GM21529 (cell line): ENCODE results near the gene PCDH20.
"Not testable (repeated sequence)": the region's sequence is repeated elsewhere in the genome, so short reads cannot be mapped to it uniquely, and the experiment has no call there.

Source experiments
- ATAC-seq: cut with Tn5 transposase; IDR thresholded peaks from one replicate; pipeline ENCODE4 v1.9.1; 2021; ENCODE audit not compliant: unreplicated experiment

The PCDH20 gene, protein sequence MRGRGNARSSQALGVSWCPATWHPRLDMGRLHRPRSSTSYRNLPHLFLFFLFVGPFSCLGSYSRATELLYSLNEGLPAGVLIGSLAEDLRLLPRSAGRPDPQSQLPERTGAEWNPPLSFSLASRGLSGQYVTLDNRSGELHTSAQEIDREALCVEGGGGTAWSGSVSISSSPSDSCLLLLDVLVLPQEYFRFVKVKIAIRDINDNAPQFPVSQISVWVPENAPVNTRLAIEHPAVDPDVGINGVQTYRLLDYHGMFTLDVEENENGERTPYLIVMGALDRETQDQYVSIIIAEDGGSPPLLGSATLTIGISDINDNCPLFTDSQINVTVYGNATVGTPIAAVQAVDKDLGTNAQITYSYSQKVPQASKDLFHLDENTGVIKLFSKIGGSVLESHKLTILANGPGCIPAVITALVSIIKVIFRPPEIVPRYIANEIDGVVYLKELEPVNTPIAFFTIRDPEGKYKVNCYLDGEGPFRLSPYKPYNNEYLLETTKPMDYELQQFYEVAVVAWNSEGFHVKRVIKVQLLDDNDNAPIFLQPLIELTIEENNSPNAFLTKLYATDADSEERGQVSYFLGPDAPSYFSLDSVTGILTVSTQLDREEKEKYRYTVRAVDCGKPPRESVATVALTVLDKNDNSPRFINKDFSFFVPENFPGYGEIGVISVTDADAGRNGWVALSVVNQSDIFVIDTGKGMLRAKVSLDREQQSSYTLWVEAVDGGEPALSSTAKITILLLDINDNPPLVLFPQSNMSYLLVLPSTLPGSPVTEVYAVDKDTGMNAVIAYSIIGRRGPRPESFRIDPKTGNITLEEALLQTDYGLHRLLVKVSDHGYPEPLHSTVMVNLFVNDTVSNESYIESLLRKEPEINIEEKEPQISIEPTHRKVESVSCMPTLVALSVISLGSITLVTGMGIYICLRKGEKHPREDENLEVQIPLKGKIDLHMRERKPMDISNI

GRCh38 chr13:61415749-61416148, at the start of gene PCDH20:
Gene PCDH20 (minus strand): TSS chr13:61415849. CDS start chr13:61415158, 691 bp downstream.
- no peak for ATAC-seq

- ATAC-seq: no peak
Observed at GRCh38 chr13:61463024-61463423, 47.4 kb upstream of the PCDH20 start.

DNA sequence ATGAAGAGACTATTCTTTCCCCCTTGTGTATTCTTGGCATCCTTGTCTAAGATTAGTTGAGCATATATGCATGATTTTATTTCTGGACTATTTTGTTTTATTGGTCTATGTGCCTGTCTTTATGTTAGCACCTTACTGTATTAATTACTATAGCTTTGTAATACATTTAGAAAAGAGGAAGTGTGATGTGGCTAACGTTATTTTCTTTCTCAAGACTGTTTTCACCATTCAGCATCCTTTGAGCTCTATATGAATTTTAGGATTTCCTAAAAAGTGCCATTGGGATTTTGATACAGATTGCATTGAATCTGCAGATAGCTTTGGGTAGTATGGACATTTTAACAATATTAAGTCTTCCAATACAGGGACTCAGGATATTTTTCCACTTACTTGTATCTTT, 37.5 kb upstream of the PCDH20 start:
- ATAC-seq: no peak

GRCh38 chr13:61432029-61432428, 16.4 kb upstream of the PCDH20 start:
- ATAC-seq: no peak

DNA sequence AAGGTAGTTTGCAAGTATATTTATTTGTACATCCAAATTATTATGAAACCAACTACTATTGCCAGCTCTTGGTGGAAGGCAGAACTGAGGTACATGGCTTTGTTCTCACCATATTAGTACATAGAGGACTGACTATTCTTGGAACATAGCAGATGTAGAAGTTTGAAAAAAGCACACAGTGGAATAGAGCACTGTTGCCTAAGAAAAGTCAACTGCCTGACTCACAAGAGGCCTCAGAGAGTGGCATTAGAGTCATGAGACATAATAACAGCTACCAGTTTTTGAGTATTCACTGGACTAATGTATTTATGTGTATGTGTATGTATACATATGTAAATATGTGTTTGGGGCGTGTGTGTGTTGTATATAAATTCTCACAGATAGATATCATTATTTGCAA, 8.3 kb upstream of the PCDH20 start:
- ATAC-seq: no peak

- no peak for ATAC-seq
Observed at GRCh38 chr13:61417086-61417570, 1.5 kb upstream of the PCDH20 start.

- ATAC-seq: no peak
Observed at GRCh38 chr13:61415058-61415721, 459 bp downstream of the PCDH20 start.

DNA sequence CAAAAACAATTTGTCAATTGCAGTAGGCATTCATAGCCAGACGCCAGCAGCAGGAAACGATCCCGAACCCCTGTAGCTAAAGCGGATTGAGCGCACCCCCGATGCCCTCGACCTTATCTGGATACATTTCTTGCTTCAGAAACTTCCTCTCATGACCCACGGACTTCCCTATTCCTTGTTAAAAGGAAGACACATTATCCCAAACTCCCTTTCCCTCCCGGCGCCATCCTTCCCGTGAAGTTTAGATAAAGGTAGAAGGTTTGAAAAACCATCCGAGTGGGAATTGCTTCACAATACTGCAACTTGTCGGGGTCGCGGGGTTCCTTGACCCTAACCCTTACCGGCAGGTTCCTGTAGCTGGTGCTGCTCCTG, 977 bp downstream of the PCDH20 start:
- ATAC-seq: no peak

DNA sequence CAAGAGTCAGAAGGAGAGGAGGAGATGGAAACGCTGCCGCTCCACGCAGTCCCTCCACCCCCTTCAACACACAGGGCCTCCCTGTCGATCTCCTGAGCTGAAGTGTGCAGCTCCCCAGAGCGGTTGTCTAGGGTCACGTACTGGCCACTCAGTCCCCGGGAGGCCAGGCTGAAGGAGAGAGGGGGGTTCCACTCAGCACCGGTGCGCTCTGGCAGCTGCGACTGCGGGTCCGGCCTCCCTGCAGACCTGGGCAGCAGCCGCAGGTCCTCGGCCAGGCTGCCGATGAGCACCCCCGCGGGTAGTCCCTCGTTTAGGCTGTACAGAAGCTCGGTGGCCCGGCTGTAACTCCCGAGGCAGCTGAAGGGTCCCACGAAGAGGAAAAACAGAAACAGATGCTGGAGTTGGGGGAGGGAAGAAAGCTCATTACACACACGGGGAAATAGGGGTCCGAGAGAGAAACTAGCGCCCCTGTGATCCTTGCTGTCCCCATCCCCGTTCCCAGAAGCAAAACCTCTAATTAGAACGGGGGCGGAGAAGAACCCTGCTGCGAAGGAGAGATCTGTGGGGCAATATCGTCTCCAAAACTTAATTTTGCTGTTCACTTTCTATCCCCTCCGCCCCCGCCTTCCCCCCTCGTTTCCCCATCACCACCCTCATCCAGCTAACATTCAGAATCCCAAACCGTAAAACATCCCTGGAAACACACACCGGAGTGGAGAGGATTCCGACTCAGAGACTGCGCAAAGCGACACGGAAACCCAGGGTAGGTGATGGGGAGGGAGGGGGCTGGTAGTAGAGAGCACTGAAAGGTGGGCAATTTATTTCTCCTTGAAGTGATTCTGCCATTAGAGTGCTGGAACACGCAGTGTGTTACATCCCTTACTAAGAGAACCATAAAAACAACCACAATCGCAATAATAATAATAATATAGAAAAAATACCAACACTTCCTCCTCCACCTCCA, 1.8 kb downstream of the PCDH20 start:
- no peak for ATAC-seq

- ATAC-seq: no peak
Observed at GRCh38 chr13:61410669-61411297, 4.9 kb downstream of the PCDH20 start.

GRCh38 chr13:61410266-61410665, 5.4 kb downstream of the PCDH20 start:
- no peak for ATAC-seq

DNA sequence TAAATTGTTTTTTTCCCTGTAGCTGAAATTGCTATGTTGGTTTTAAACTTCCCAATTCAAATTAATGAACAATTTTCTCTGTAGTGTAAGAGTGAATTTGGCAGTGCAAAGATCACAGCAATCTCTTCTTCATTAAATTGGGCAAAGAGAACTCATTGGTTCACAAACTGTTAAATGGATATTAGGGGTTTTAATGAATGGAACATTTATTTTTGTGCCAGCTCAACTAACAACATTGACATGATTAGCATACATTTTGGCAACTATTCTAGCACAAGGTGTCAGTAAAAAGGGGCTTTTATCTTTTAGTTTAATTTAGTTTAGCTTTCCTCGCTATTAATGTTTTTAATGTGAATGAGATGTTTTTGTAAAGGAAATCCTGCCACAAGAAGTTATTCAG, 7.1 kb downstream of the PCDH20 start:
- no peak for ATAC-seq

DNA sequence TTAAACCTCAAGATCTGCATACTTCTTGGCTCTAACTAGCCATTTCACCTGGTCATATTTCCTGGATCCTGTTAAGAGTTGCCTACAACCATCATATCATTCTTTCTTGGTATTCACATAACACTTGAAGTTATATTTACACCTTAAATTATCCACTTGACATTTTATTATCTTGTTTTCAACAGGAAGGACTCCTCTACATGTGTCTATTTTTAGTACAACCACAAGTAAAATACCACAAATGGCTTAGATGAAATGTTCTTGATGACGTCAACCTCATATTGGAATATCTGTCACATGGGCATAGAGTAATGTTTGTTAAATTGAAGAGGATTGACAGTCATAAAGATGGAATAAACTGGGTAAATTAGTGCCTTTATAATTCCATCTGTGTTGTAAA, 9.4 kb downstream of the PCDH20 start:
- no peak for ATAC-seq

DNA sequence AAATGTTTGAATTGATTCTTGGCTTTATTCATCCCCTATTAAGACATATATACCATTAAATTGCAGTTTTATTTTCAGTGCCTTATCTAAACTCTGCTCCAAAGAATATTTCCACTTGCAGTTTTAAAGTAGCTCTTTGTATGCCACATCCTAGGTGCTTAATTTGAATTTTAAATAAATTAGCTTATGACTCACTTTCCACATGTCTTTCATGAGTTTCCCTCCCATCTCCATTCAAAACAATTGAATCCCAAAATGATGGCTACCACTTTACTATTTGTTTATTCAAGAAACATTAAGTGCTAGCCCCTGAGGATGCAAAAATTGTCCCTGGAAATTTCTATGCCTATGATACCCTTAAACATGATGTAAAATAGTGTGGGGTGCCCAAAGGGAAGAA, 19.5 kb downstream of the PCDH20 start:
- ATAC-seq: no peak

DNA sequence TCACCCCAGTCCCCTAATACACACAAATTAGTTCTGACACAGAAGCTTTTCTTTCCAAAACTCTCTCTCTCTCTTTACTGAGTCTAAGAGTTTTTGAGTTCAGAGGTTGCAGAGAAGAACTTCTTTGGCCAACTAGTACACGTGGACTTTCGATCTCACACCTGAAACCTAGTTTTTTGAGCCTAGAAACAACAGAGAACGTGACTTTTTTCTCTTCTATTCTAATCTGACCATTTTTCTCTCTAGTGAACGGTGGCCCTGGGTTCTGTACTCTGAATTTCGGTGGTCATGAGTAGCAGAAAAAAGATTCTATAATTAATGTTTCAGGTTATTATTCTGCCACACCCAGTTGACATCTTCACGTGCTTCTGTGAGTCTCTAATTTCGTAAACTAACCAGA, 24.2 kb downstream of the PCDH20 start:
- ATAC-seq: no peak

DNA sequence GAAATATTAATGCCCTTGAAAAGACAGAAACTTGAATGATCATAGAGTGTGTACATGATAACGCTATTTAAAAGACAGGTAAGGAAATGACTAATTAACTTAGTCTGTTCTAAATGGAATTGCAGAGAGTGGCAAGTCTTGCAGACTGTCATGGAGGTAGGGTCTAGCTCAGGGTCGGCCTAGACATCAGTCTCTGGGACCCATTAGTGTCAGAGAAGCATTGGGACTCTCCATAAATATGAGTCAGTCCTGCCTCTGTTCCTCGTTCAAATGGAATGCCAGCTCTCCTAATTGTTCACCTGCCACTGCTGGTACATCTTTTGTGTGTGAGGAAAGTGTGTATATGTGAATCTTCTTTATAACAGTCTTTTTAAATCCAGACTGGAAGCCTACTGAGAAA, 28.0 kb downstream of the PCDH20 start:
- no peak for ATAC-seq

GRCh38 chr13:61383111-61383510, 32.5 kb downstream of the PCDH20 start:
- ATAC-seq: no peak

DNA sequence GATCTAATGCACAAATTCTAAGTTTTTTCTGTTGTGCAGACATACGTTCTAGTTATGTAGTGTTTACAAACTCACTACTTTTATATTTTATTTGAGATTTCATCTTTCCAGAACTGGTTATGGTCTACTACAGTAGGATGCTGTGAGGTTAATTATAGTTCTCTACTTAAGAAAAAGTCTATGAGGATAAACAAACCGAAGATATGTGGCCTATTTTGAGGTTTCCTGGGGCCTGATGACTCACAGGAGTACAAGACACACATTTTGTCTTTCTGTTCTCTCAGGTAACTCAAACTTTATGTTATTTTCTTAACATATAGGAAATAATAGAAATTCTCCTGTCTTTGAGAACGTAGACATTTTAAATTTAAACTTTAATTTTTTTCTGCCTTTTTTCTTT, 45.1 kb downstream of the PCDH20 start:
- no peak for ATAC-seq

DNA sequence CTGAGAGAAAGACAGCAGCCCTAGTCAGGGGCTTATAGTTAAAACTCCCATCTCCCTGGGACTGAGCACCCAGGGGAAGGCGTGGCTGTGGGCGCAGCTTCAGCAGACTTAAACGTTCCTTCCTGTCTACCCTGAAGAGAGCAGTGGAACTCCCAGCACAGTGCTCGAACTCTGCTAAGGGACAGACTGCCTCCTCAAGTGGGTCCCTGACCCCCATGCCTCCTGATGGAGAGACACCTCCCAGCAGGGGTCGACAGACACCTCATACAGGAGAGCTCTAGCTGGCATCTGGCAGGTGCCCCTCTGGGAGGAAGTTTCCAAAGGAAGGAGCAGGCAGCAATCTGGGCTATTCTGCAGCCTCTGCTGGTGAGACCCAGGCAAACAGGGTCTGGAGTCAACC, 51.0 kb downstream of the PCDH20 start:
- not testable (repeated sequence) for ATAC-seq

DNA sequence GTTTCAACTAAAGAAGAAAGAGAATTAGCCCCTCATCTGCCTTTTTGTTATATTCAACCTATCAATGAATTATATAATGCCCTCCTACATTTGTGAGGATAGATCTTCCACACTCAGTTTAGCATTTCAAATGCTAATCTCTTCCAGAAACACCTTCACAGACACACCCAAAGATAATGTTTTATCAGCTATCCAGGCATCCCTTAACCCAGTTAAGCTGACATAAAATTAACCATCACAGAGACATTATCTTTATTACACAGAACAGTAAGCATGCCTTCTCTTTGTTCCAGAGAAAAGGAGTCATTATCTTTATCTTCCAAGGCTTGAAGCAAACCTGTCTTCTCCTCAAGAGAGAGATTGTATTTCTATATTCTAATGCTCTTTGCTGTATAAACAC, 53.1 kb downstream of the PCDH20 start:
- no peak for ATAC-seq
